GM12878 (cell line): Measurements from ENCODE around the gene IPO11. TPM values are rescaled to one million over a fixed set of nuclear protein-coding genes. Genes with fewer than 3 reads are reported as not detected.

Experiments
- ATAC-seq: fragments of 200-7000 bp; cut with Tn5 transposase; 3 replicates; pipeline ENCODE4 v1.9.1; 2020; ENCODE audit warnings: mild to moderate bottlenecking, moderate library complexity
- BruUV-seq: library from RNA; stranded (reverse); fragments of 400-500 nt; replicated peaks from 2 replicates; lab custom pipeline; 2021; lab: Mats Ljungman, UMichigan
- CTCF ChIA-PET: fragments of 300-600 bp; sonication (Branson Sonifier 250); formaldehyde crosslinking; extraction: SDS; loops from one replicate; lab custom pipeline; 2021; ENCODE audit warnings: inconsistent platforms; lab: Yijun Ruan, JAX
- POLR2A ChIA-PET: fragments of 350-600 bp; formaldehyde crosslinking; extraction: SDS; loops from one replicate; lab custom pipeline; 2021; ENCODE audit warnings: inconsistent platforms; lab: Charles Lee
- RAD21 ChIA-PET: fragments of 300-600 bp; sonication (Branson Sonifier 250); formaldehyde crosslinking; loops from one replicate; lab custom pipeline; 2023; ENCODE audit warnings: antibody characterized with exemption; ENCODE audit not compliant: unreplicated experiment; lab: Charles Lee
- SMC1A ChIA-PET: fragments of 300-600 bp; sonication (Branson Sonifier 250); formaldehyde crosslinking; loops from one replicate; lab custom pipeline; 2023; ENCODE audit not compliant: unreplicated experiment, uncharacterized antibody; lab: Charles Lee
- DNase-seq: peaks from one replicate; pipeline ENCODE4 v3.0.0-alpha.2; 2011; ENCODE audit warnings: low read depth, low spot score
- FAIRE-seq: peaks from 3 replicates; lab custom pipeline; 2011; peaks lifted over from hg19 to GRCh38; lab: Jason Lieb, UNC
- H2AFZ ChIP-seq: 2 replicates; pipeline ENCODE4 v1.6.0; 2011; ENCODE audit warnings: low read depth, low read length, control low read depth; ENCODE audit not compliant: control insufficient read depth
- H3K27ac ChIP-seq: 2 replicates; pipeline ENCODE4 v1.5.1; 2011; ENCODE audit warnings: control low read depth; ENCODE audit not compliant: control insufficient read depth, insufficient read depth
- H3K27me3 ChIP-seq, 2 experiments: replicated peaks in 1 of 2; 2 replicates each; pipeline versions ENCODE4 v1.6.0 to v1.6.1; 2011; ENCODE audit warnings: low read length in 1 of 2; ENCODE audit not compliant: control insufficient read depth in 2 of 2, insufficient read depth in 2 of 2
- H3K36me3 ChIP-seq, 2 experiments: 2 replicates each; pipeline ENCODE4 v1.5.1; 2011; ENCODE audit warnings: low read length in 1 of 2; ENCODE audit not compliant: control insufficient read depth in 2 of 2, insufficient read depth in 2 of 2
- H3K4me1 ChIP-seq: 2 replicates; pipeline ENCODE4 v1.6.1; 2011; ENCODE audit warnings: mild to moderate bottlenecking, low read length, moderate library complexity, mixed read lengths; ENCODE audit not compliant: control insufficient read depth, insufficient read depth
- H3K4me2 ChIP-seq: 2 replicates; pipeline ENCODE4 v1.6.0; 2011; ENCODE audit warnings: control low read depth; ENCODE audit not compliant: control insufficient read depth, insufficient read depth
- H3K4me3 ChIP-seq: fragments of 200-600 bp; sonication (generic); 2 replicates; pipeline ENCODE4 v1.5.1; 2016
- H3K79me2 ChIP-seq: 2 replicates; pipeline ENCODE4 v1.6.0; 2011; ENCODE audit warnings: low read length; ENCODE audit not compliant: control insufficient read depth, insufficient read depth
- H3K9ac ChIP-seq: 2 replicates; pipeline ENCODE4 v1.8.0; 2011; ENCODE audit warnings: low read length, control low read depth, mixed read lengths; ENCODE audit not compliant: control insufficient read depth, insufficient read depth
- H3K9me3 ChIP-seq: replicated peaks from 3 replicates; pipeline ENCODE4 v1.5.1; 2011; ENCODE audit warnings: mild to moderate bottlenecking, low read length; ENCODE audit not compliant: control insufficient read depth, insufficient read depth
- H4K20me1 ChIP-seq: 2 replicates; pipeline ENCODE4 v1.6.0; 2011; ENCODE audit not compliant: control insufficient read depth, insufficient read depth
- DPF2 ChIP-seq: fragments of 450-650 bp; IDR thresholded peaks from 2 replicates; pipeline ENCODE4 v1.6.1; 2017; ENCODE audit warnings: mild to moderate bottlenecking
- EED ChIP-seq: sonication (generic); IDR thresholded peaks from 2 replicates; pipeline ENCODE4 v1.6.1; 2016; ENCODE audit warnings: antibody characterized with exemption, low read depth
- IKZF2 ChIP-seq, 2 experiments: fragments of 450-650 bp; IDR thresholded peaks; 2 replicates each; pipeline ENCODE4 v1.6.1; 2017; ENCODE audit warnings: mild to moderate bottlenecking in 2 of 2, moderate library complexity in 2 of 2
- IRF4 ChIP-seq: IDR thresholded peaks from 2 replicates; pipeline ENCODE4 v1.6.1; 2011; ENCODE audit warnings: low read depth, low read length
- KDM1A ChIP-seq: fragments of 200-600 bp; sonication (generic); IDR thresholded peaks from 2 replicates; pipeline ENCODE4 v1.6.1; 2016; ENCODE audit warnings: borderline replicate concordance
- NFIC ChIP-seq: IDR thresholded peaks from 2 replicates; pipeline ENCODE4 v1.6.1; 2012; ENCODE audit warnings: low read depth, mild to moderate bottlenecking, inconsistent platforms, low read length, moderate library complexity
- PAX8 ChIP-seq: fragments of 450-650 bp; IDR thresholded peaks from 2 replicates; pipeline ENCODE4 v1.6.1; 2017; ENCODE audit warnings: mild to moderate bottlenecking, moderate library complexity
- PKNOX1 ChIP-seq: fragments of 450-650 bp; IDR thresholded peaks from 2 replicates; pipeline ENCODE4 v1.6.1; 2016; ENCODE audit warnings: mild to moderate bottlenecking
- RAD51 ChIP-seq: fragments of 450-650 bp; IDR thresholded peaks from 2 replicates; pipeline ENCODE4 v1.6.1; 2016; ENCODE audit warnings: moderate library complexity, mild to moderate bottlenecking, inconsistent platforms
- RBBP5 ChIP-seq: fragments of 200-600 bp; sonication (generic); conservative IDR thresholded peaks from 2 replicates; pipeline ENCODE4 v1.6.1; 2016
- RFX5 ChIP-seq: IDR thresholded peaks from 2 replicates; pipeline ENCODE4 v1.6.1; 2011; ENCODE audit warnings: low read depth, low read length, improper control_type of control experiment
- SIN3A ChIP-seq: IDR thresholded peaks from 2 replicates; pipeline ENCODE4 v1.6.1; 2012; ENCODE audit warnings: low read depth, low read length, improper control_type of control experiment
- SMC3 ChIP-seq: IDR thresholded peaks from 2 replicates; pipeline ENCODE4 v1.6.1; 2011; ENCODE audit warnings: low read length, improper control_type of control experiment, borderline replicate concordance
- SPI1 ChIP-seq: IDR thresholded peaks from 2 replicates; pipeline ENCODE4 v1.6.1; 2011; ENCODE audit warnings: low read depth, mild to moderate bottlenecking, low read length, moderate library complexity, borderline replicate concordance; ENCODE audit not compliant: insufficient read depth
- SUPT20H ChIP-seq: IDR thresholded peaks from 2 replicates; pipeline ENCODE4 v1.6.1; 2011; ENCODE audit warnings: low read depth, mild to moderate bottlenecking, low read length, moderate library complexity, borderline replicate concordance; ENCODE audit not compliant: control insufficient read depth
- TCF12 ChIP-seq: IDR thresholded peaks from 2 replicates; pipeline ENCODE4 v1.6.1; 2011; ENCODE audit warnings: low read depth, mild to moderate bottlenecking, low read length
- TCF7 ChIP-seq: IDR thresholded peaks from 2 replicates; pipeline ENCODE4 v1.6.1; 2014; ENCODE audit warnings: antibody characterized with exemption, borderline replicate concordance
- ZNF207 ChIP-seq: fragments of 450-650 bp; IDR thresholded peaks from 2 replicates; pipeline ENCODE4 v1.6.1; 2014; ENCODE audit warnings: antibody characterized with exemption, mild to moderate bottlenecking, borderline replicate concordance
- in situ Hi-C: fragments of 300-500 bp; cut with MboI; formaldehyde crosslinking; loops from 9 replicates; pipeline ENCODE4 v1.14.3; 2018; ENCODE audit warnings: mixed read lengths
- intact Hi-C: fragments of 100-400 bp; cut with micrococcal nuclease; formaldehyde crosslinking; loops from one replicate; pipeline ENCODE4 v1.14.2; 2022; ENCODE audit not compliant: unreplicated experiment
- polyA plus RNA-seq, 11 experiments: library from polyadenylated mRNA; depleted of rRNA in 4 of 11; unstranded in 6 of 11; stranded (reverse) in 5 of 11; fragments of >200 nt; fragmentation: Nextera tagmentation in 4 of 11; fragmentation: Illumina TruSeq in 1 of 11; extraction: Ambion mirVana in 4 of 11; extraction: Trizol in 1 of 11; gene quantifications; 1 replicate in 1 of 11; 2 replicates in 10 of 11; pipeline versions ENCODE4 v1.2.1 to v1.2.3, GENCODE V29; 2011 to 2016; ENCODE audit warnings: inconsistent platforms in 2 of 11, missing spikeins in 2 of 11, low read depth in 1 of 11
- total RNA-seq, 4 experiments: library from RNA; depleted of rRNA in 3 of 4; stranded (reverse); fragments of >200 nt in 3 of 4; fragmentation: Illumina TruSeq in 1 of 4; extraction: Trizol in 1 of 4; gene quantifications; 2 replicates each; pipeline versions ENCODE4 v1.2.1 to v1.2.3, GENCODE V29; 2013 to 2021
- TF ChIP-seq, protein P1 (sequence below): IDR thresholded peaks from 2 replicates; pipeline ENCODE4 v1.6.1; 2011; ENCODE audit warnings: mild to moderate bottlenecking, low read depth, low read length, moderate library complexity; ENCODE audit not compliant: insufficient replicate concordance
- TF ChIP-seq, protein P2 (sequence below): IDR thresholded peaks from 2 replicates; pipeline ENCODE4 v1.6.1; 2011; ENCODE audit warnings: borderline replicate concordance, low read depth, mild to moderate bottlenecking, moderate library complexity, low read length; ENCODE audit not compliant: insufficient read depth, poor library complexity, severe bottlenecking

Gene IPO11
- total and polyA plus RNA-seq, 10 of the 15 experiments (the other 5 are each of a cell fraction or from before 2014, with no cell fraction given): 14.1 to 49.3 (median 29.8) TPM

DNA sequence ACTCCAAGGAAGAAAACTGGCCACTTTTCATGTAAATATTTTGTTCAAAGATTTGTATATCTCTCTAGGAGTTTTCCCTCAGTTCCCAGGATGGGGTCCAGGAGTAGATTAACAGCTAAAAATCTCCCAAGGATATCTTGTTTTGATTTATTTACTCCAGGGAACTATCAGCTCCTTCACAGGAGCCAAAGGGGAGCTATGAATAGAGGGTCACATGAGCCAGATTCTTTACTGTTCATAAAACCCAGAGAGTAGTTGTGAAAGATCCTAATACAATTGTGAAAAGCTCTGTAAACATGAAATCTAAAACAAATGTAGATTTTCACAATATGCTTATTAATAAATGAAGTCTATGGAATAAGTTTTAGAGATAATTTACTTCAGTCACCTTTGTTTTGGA lies 25.7 kb upstream of the IPO11 start:
- Histone ChIP-seq H3K27me3 (no peaks in the 10 kb centered on the region), H3K36me3 (peaks cover under 1 to 12% of the 10 kb centered on the region in 2 experiments; a peak in 2 of 4 replicates), H2AFZ (no peak overlapping the region), H4K20me1 (no peaks in the 10 kb centered on the region), H3K9ac (no peak overlapping the region), H3K4me3 (no peak overlapping the region), H3K27ac (no peak overlapping the region), H3K79me2 (no peaks in the 10 kb centered on the region), H3K4me1 (no peaks in the 10 kb centered on the region), H3K4me2 (no peak overlapping the region), H3K9me3 (no peaks in the 10 kb centered on the region)
- ATAC-seq (no peak), DNase-seq (no peak), FAIRE-seq (no peak)
- in situ Hi-C loops (no loop called here), intact Hi-C loops (no loop called here)
- POLR2A ChIA-PET: interaction anchor here (1.0 to 2.6 kb wide), 2 partner anchors 9 to 16 kb away, joined by 5 to 12 read pairs; partner anchors contain the start of gene DIMT1
- SMC1A ChIA-PET: interaction anchor here (1.6 to 2.0 kb wide), 3 partner anchors 8 to 35 kb away, joined by 3 to 21 read pairs (median 4); partner anchors contain the start of gene DIMT1
- TF ChIP-seq RFX5 (no peak), IKZF2 (IDR thresholded peaks at IDR 0.05) (no peak), SIN3A (no peak), KDM1A (no peak), ZNF207 (no peak), TCF7 (no peak), EED (no peak), SPI1 (no peak), RBBP5 (no peak), SMC3 (no peak), RAD51 (no peak), DPF2 (no peak), IRF4 (no peak), NFIC (no peak), PKNOX1 (no peak), SUPT20H (no peak), PAX8 (no peak), TCF12 (no peak)
- TF ChIP-seq, protein P1, sequence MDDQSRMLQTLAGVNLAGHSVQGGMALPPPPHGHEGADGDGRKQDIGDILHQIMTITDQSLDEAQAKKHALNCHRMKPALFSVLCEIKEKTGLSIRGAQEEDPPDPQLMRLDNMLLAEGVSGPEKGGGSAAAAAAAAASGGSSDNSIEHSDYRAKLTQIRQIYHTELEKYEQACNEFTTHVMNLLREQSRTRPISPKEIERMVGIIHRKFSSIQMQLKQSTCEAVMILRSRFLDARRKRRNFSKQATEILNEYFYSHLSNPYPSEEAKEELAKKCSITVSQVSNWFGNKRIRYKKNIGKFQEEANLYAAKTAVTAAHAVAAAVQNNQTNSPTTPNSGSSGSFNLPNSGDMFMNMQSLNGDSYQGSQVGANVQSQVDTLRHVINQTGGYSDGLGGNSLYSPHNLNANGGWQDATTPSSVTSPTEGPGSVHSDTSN: no peak
- TF ChIP-seq, protein P2, sequence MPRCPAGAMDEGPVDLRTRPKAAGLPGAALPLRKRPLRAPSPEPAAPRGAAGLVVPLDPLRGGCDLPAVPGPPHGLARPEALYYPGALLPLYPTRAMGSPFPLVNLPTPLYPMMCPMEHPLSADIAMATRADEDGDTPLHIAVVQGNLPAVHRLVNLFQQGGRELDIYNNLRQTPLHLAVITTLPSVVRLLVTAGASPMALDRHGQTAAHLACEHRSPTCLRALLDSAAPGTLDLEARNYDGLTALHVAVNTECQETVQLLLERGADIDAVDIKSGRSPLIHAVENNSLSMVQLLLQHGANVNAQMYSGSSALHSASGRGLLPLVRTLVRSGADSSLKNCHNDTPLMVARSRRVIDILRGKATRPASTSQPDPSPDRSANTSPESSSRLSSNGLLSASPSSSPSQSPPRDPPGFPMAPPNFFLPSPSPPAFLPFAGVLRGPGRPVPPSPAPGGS: no peak
- BruUV-seq: no TSS peak
- RAD21 ChIA-PET: interaction anchor here (1.0 kb wide), 1 partner anchor 32 kb away, joined by 3 read pairs; no protein-coding TSS in a partner anchor
- CTCF ChIA-PET: interaction anchor here (1.1 to 1.6 kb wide), 4 partner anchors 13 to 162 kb away, joined by 3 to 4 read pairs (median 4); partner anchors contain the start of gene DIMT1
